Heart left ventricle (tissue), 16 donors: ENCODE measurements around the gene PCNX4. TPM values are rescaled to one million over a fixed set of nuclear protein-coding genes. Genes with fewer than 3 reads are reported as not detected.
"Not testable (repeated sequence)": the region's sequence is repeated elsewhere in the genome, so short reads cannot be mapped to it uniquely, and the experiment has no call there.

ENCODE experiments used
- ATAC-seq, 4 donors: fragments of 200-7000 bp; cut with Tn5 transposase; one replicate each; pipeline ENCODE4 v1.9.1; 2020 to 2022; ENCODE audit warnings: moderate library complexity in 4 of 4, mild to moderate bottlenecking in 3 of 4, moderate number of reproducible peaks in 1 of 4
- DNase-seq, 5 donors: peaks; one replicate each; pipeline ENCODE4 v3.0.0-alpha.2; 2020
- H3K27ac ChIP-seq, 12 donors: fragments of 200-600 bp; sonication (generic) in 4 of 12; one replicate each; pipeline versions ENCODE4 v1.5.0 to v1.8.0; 2016 to 2022; ENCODE audit warnings: mild to moderate bottlenecking in 2 of 12
- H3K27me3 ChIP-seq, 9 donors: fragments of 200-600 bp; sonication (generic) in 2 of 9; one replicate each; pipeline versions ENCODE4 v1.5.1 to v1.8.0; 2016 to 2022; ENCODE audit warnings: mild to moderate bottlenecking in 3 of 9
- H3K36me3 ChIP-seq, 9 donors: fragments of 200-600 bp; sonication (generic) in 2 of 9; one replicate each; pipeline versions ENCODE4 v1.5.0 to v1.8.0; 2018 to 2022; ENCODE audit warnings: mild to moderate bottlenecking in 2 of 9
- H3K4me1 ChIP-seq, 12 donors: fragments of 200-600 bp; sonication (generic) in 4 of 12; one replicate each; pipeline versions ENCODE4 v1.5.0 to v1.8.0; 2016 to 2022; ENCODE audit warnings: mild to moderate bottlenecking in 3 of 12
- H3K4me3 ChIP-seq, 12 donors: fragments of 200-600 bp; sonication (generic) in 4 of 12; one replicate each; pipeline versions ENCODE4 v1.5.0 to v1.8.0; 2017 to 2022; ENCODE audit warnings: mild to moderate bottlenecking in 9 of 12, moderate library complexity in 4 of 12
- H3K9me3 ChIP-seq, 12 donors: fragments of 200-600 bp; sonication (generic) in 4 of 12; one replicate each; pipeline versions ENCODE4 v1.5.0 to v1.8.0; 2016 to 2022; ENCODE audit warnings: mild to moderate bottlenecking in 1 of 12
- CTCF ChIP-seq, 12 donors: fragments of 200-600 bp; sonication (generic) in 4 of 12; IDR thresholded peaks; one replicate each; pipeline versions ENCODE4 v1.5.0 to v1.8.0; 2018 to 2022; ENCODE audit warnings: antibody characterized with exemption in 12 of 12, mild to moderate bottlenecking in 5 of 12
- POLR2A ChIP-seq, 2 donors: fragments of 450-650 bp; IDR thresholded peaks; one replicate each; pipeline ENCODE4 v1.6.1; 2017; ENCODE audit warnings: antibody characterized with exemption in 2 of 2, mild to moderate bottlenecking in 2 of 2, moderate library complexity in 2 of 2
- WGBS, 4 donors: extraction: QIAGEN DNeasy Blood & Tissue Kit in 2 of 4; methylation state at CpG; one replicate each; pipeline versions ENCODE4 v1.1.5 to v1.1.7; 2013 to 2018; 5-methylcytosine and 5-hydroxymethylcytosine counted together
- intact Hi-C, 10 donors: fragments of 100-400 bp; cut with DNase I; formaldehyde crosslinking; loops; one replicate each; pipeline versions ENCODE4 v1.11.1 to v1.14.2; 2022
- polyA plus RNA-seq, 2 donors: library from polyadenylated mRNA; stranded (reverse); fragments of 200-250 nt; gene quantifications; one replicate each; pipeline ENCODE4 v1.2.3, GENCODE V29; 2013
- total RNA-seq, 9 donors: library from RNA; depleted of rRNA in 2 of 9; stranded (reverse); fragments of >200 nt in 2 of 9; fragmentation: NEBNext Ultra II Directional in 3 of 9; extraction: Animal tissue kit (Norgen Biotek cat#: 25700) in 3 of 9; gene quantifications; one replicate each; pipeline versions ENCODE4 v1.1.0 to v1.2.4, GENCODE V29; 2016 to 2023
- donor health status: ischemic (EF 13 %, LVEDD 7.1; RV severe dilation, severe dysfunction).
- donor health status: healthy with polysubstance abuse.
- donor health status: DM: no; HTN: yes; CAD: no.
- donor health status: DM: no; HTN: no; CAD: no.
- donor health status: ischemic (EF 25% LVEDD 6.9; RV normal size, moderate dysfunction).
- donor health status: ischemic (EF 25% LVEDD 5.7; RV mildly dilated, moderate dysfunction).
- donor health status: healthy.
- donor health status: DM: yes; HTN: yes; CAD: no.
- donor health status: ischemic (EF 35%, LVEDD 5.7; RV mildly dilated, moderate dysfunction).
- donor health status: nonischemic (EF 11% LVEDD 7.7; RV severe dilation, severe dysfunction).
- donor health status: DM: yes; HTN: yes; CAD: no.
- donor health status: PGD.
- donor health status: ischemic (EF 29% LVEDD 5.4; RV normal size, mild dysfunction).
- donor health status: nonischemic (EF 23%, LVEDD 6.1; RV moderate dilation, normal function).

Gene PCNX4
- total and polyA plus RNA-seq, 11 donors: 19.7 to 56.2 (median 32.4) TPM

GRCh38 chr14:60094306-60094897, 2.7 kb downstream of the PCNX4 start:
- intact Hi-C loops: loop anchor here in 4 of 10 donors (5.0 to 10.0 kb wide), 4 partner anchors 70 to 610 kb away; partner anchors contain the start of genes DHRS7 (in 2 of the 4), JKAMP (in 1 of the 4), L3HYPDH (in 1 of the 4) and PPM1A (in 1 of the 4)
- ATAC-seq (no peak), DNase-seq (peak in 1 of 5 donors; percentile 10)
- Histone ChIP-seq H3K27me3 (no peaks in the 10 kb centered on the region), H3K4me1 (peaks cover 0 to 62% (median 33%) of the 10 kb centered on the region in 12 donors), H3K9me3 (no peaks in the 10 kb centered on the region), H3K36me3 (peaks cover 0 to 12% (median 0%) of the 10 kb centered on the region in 9 donors), H3K4me3 (peak overlapping the region in 9 of 12 donors; percentile 67 to 90 (median 75)), H3K27ac (peak overlapping the region in 11 of 12 donors; percentile 28 to 99 (median 98))
- no peak for TF ChIP-seq POLR2A (IDR thresholded peaks at IDR 0.05)
- no peak for TF ChIP-seq CTCF (IDR thresholded peaks at IDR 0.05)
- WGBS, 4 donors: 32 to 53% (median 37%) methylated on average over 5 of the region's 5 CpGs

GRCh38 chr14:60095231-60095630, 3.5 kb downstream of the PCNX4 start:
- H3K27ac ChIP-seq: peak overlapping the region in 8 of 12 donors; percentile 91 to 99 (median 98)
- peaks cover 0 to 66% (median 33%) of the 10 kb centered on the region in 12 donors for H3K4me1 ChIP-seq
- peak overlapping the region in 2 of 12 donors; percentile 67 to 68 for H3K4me3 ChIP-seq
- DNase-seq (no peak), ATAC-seq (no peak)
- TF ChIP-seq CTCF (IDR thresholded peaks at IDR 0.05) (no peak), POLR2A (IDR thresholded peaks at IDR 0.05) (no peak)
- no peaks in the 10 kb centered on the region for H3K9me3 ChIP-seq
- H3K27me3 ChIP-seq: no peaks in the 10 kb centered on the region
- intact Hi-C loops: loop anchor here in 2 of 10 donors (10.0 kb wide), 2 partner anchors 70 to 610 kb away; partner anchors contain the start of genes DHRS7 (in 1 of the 2), JKAMP (in 1 of the 2) and L3HYPDH (in 1 of the 2)
- peaks cover 0 to 12% (median 0%) of the 10 kb centered on the region in 9 donors for H3K36me3 ChIP-seq

- TF ChIP-seq POLR2A (IDR thresholded peaks at IDR 0.05) (no peak), CTCF (IDR thresholded peaks at IDR 0.05) (no peak)
- H3K36me3 ChIP-seq: peaks cover 0 to 12% (median 0%) of the 10 kb centered on the region in 9 donors
- WGBS, 4 donors: 37 to 62% (median 47%) methylated on average over 3 of the region's 3 CpGs
- no peak overlapping the region for H3K4me3 ChIP-seq
- H3K27ac ChIP-seq: peak overlapping the region in 6 of 12 donors; percentile 94 to 99 (median 98)
- no peaks in the 10 kb centered on the region for H3K9me3 ChIP-seq
- ATAC-seq (no peak), DNase-seq (no peak)
- intact Hi-C loops: loop anchor here in 2 of 10 donors (10.0 kb wide), 2 partner anchors 69 to 611 kb away; partner anchors contain the start of genes DHRS7 (in 1 of the 2), JKAMP (in 1 of the 2) and L3HYPDH (in 1 of the 2)
- no peaks in the 10 kb centered on the region for H3K27me3 ChIP-seq
- H3K4me1 ChIP-seq: peaks cover 0 to 62% (median 33%) of the 10 kb centered on the region in 12 donors
These were observed 4.2 kb downstream of the PCNX4 start for GRCh38 chr14:60095781-60096450.

- 82 to 88% (median 84%) methylated on average over 6 of the region's 6 CpGs for WGBS, 4 donors
- H3K27ac ChIP-seq: no peak overlapping the region
- peaks cover 0 to 12% (median 0%) of the 10 kb centered on the region in 9 donors for H3K36me3 ChIP-seq
- peaks cover 3 to 74% (median 48%) of the 10 kb centered on the region in 12 donors for H3K4me1 ChIP-seq
- intact Hi-C loops: loop anchor here in 2 of 10 donors (10.0 kb wide), 2 partner anchors 67 to 613 kb away; partner anchors contain the start of genes DHRS7 (in 1 of the 2), JKAMP (in 1 of the 2) and L3HYPDH (in 1 of the 2)
- TF ChIP-seq POLR2A (IDR thresholded peaks at IDR 0.05) (no peak), CTCF (IDR thresholded peaks at IDR 0.05) (no peak)
- ATAC-seq (no peak), DNase-seq (no peak)
- no peaks in the 10 kb centered on the region for H3K9me3 ChIP-seq
- no peak overlapping the region for H3K4me3 ChIP-seq
- no peaks in the 10 kb centered on the region for H3K27me3 ChIP-seq
These were observed 6.3 kb downstream of the PCNX4 start for GRCh38 chr14:60097974-60098373.

GRCh38 chr14:60099855-60100254, 8.1 kb downstream of the PCNX4 start:
- not testable (repeated sequence) for H3K27me3 ChIP-seq, H3K27ac ChIP-seq, H3K4me3 ChIP-seq, ATAC-seq, DNase-seq, H3K9me3 ChIP-seq
- peaks cover 3 to 63% (median 37%) of the 10 kb centered on the region in 12 donors for H3K4me1 ChIP-seq
- intact Hi-C loops: loop anchor here in 3 of 10 donors (10.0 kb wide), 3 partner anchors 55 to 615 kb away; partner anchors contain the start of genes DHRS7 (in 1 of the 3), JKAMP (in 1 of the 3) and L3HYPDH (in 1 of the 3)
- 93 to 96% (median 95%) methylated on average over 7 of the region's 7 CpGs for WGBS, 4 donors
- peaks cover 0 to 12% (median 0%) of the 10 kb centered on the region in 9 donors for H3K36me3 ChIP-seq
